NOMO-1 treated with DMSO at 0.1 percent for 48 hours (cell line): ENCODE data around the gene NUBPL.

Source experiments
- DNase-seq: peaks from one replicate; lab custom pipeline; 2025; ENCODE audit not compliant: unreplicated experiment; lab: John Stamatoyannopoulos, UW

The NUBPL gene, protein sequence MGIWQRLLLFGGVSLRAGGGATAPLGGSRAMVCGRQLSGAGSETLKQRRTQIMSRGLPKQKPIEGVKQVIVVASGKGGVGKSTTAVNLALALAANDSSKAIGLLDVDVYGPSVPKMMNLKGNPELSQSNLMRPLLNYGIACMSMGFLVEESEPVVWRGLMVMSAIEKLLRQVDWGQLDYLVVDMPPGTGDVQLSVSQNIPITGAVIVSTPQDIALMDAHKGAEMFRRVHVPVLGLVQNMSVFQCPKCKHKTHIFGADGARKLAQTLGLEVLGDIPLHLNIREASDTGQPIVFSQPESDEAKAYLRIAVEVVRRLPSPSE

DNA sequence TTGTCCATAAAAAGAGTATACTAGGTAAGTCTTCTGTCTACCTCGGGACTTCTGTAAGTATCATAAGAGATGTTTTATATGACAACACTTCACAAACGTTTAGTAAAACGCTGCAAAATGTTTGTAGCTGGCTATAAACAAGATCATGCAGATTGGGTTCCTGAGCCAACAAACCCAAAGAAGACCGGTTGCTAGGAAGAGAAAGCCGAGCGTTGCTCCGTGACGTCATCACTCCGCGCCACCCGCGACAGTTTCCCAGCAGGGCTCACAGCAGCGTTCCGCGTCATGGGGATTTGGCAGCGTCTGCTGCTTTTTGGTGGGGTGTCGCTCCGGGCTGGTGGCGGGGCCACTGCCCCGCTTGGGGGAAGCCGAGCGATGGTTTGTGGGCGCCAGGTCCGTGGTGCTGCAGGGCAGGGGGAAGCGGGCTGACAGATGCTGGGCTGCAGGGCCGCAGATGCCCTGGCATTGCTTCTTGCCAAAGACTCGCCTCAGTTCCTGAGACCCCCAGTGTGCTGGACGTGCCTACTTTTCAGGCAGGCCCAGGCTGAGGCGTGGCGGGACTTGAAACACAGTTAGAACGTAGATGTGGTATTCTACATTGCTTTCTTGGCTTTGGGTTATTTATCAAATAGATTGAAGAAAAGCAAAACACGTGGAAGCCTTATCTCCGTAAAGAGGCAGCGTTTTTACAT is at the start of gene NUBPL:
Gene NUBPL (plus strand): TSS at position 250 of the 692 bp plus-strand sequence. CDS start 36 bp downstream, at position 286.
- peak; percentile 88 for DNase-seq

DNA sequence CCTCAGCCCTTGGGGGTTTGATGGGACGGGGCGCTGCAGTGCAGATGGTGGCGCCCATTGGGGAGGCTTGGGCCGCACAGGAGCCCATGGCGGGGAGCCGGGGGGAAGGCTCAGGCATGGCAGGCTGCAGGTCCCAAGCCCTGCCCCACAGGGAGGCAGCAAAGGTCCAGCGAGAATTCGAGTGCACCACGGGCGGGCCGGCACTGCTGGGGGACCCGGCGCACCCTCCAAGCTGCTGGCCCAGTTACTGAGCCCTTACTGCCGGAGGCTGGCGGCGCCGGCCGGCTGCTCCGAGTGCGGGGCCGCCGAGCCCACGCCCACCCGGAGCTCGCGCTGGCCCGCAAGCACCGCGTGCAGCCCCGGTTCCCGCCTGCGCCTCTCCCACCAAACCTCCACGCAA is 34.1 kb upstream of the NUBPL start:
- DNase-seq, result no peak

- DNase-seq, result no peak
Observed at GRCh38 chr14:31527546-31527945, 33.7 kb upstream of the NUBPL start.

DNA sequence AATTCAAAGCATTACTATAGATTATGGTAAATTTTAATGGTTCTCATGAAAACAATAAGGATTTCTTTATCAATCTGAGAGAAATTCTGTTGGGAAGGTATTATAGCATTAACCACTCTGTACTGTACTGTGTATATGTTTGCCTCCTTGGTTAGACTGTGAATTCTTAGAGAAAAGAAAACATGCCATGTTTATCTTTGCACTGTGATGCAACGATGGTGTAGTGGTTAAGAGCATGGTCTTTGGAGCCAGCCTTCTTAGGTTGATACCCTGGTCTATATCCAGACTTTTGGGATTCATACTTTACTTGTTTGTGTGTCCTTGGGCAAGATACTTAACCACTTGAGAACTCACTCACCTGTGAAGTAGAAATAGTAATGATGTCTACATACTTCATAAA is 32.2 kb upstream of the NUBPL start:
- DNase-seq, result no peak

DNA sequence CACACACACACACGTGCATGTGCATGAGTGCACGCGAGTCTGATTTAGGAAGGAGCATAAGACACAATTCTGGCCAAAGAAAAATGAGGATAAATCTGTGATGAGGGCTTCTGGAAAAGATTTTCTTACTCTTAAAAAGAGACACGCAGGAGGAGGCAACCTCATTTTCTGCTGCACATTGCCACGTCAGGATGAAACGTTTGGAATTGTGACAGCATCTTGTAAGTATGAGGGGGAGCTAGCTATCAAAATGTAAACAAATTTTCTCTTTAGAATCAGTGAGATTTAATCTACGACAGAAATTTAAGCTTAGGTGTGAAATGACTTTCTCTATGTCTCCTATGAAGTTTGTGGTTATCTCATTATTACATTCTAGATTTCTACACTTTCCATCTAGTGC is 31.1 kb upstream of the NUBPL start:
- no peak for DNase-seq

GRCh38 chr14:31536201-31536960 is 24.8 kb upstream of the NUBPL start:
- no peak for DNase-seq

DNA sequence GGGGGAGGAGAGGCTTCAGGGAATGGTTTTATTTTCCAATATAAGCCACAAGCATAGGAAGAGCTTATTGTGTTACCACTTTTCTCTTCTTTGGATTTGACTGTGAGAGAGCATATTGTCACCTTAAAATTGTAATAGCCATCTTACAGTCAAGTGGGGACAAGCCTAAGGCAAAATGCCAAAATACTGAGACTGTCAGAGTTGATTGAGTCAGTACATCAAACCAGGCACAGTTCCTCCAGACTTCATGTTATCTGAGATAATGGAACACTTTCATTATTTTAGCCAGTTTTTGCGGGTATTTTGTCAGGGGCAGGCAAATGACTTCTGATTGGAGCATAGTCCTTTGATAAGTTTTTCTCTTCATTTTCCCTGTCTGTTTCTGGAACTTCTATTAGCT is 19.5 kb upstream of the NUBPL start:
- no peak for DNase-seq

DNA sequence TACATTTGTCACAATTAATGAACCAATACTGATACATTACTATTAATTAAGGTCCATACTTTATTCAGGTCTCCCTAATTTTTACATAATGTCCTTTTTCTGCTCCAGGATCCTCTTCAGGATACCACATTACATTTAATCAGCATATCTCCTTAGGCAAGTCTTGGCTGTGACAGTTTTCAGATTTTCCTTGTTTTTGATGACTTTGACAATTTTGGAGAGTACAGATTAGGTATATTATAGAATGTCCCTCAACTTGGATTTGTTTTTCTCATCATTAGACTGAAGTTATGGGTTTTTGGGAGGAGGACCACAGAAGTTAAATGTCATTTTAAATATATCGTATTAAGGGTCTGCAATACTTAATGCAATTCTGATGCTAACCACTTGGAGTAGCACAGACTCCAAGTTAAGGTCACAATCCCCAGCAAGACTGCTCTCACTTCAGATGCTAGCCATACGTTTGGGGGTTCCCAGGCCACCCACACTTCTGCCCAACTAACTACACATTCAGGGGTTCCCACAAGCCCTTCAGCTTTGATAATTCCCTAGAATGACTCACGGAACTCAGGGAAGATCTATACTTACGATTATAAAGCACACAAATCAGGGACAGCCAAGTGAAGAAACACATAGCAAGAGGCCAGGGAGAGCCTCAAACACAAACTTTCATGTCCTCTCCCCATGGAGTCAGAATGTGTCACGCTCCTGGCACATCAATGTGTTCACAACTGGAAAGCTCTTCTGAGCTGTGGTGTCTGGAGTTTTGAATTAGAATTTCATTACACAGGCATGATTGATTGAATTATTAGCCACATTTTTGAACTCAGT is 17.0 kb upstream of the NUBPL start:
- no peak for DNase-seq

DNA sequence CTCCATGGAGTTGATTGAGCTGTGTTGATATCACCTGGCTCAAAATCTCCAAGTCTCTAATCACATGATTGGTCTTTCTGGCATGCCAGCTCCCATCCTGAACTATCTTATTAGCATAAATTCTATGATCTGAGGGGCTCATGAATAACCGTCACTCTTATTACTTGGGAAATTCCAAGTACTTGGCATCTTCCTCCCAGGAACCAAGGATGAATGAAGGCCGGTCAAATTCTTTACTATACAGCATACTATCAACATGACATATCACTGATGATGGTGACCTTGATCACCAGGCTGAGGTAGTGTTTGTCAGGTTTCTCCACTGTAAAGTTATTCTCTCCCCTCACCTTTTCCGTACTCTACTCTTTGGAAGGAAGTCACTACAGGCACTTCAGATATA is 16.4 kb upstream of the NUBPL start:
- DNase-seq, result no peak

DNA sequence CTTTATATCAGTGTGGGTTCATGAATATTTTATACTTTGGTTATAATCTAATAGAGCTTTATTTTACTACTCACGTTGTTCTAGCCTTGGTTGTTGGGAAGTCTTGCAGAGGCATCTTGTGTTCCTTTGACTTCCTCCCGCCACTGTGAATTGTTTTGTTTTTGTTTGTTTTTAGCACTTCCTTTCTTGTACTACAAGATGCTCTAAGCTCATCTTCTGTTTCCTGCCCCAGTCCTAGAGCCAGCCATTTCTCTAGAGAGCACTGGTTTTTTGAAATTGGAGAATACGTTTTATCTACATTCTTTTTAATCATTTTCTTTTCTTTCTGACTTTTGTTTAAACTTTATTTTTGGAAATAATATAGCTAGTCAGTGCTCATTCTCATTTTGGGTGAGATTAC is 15.9 kb upstream of the NUBPL start:
- no peak for DNase-seq

DNA sequence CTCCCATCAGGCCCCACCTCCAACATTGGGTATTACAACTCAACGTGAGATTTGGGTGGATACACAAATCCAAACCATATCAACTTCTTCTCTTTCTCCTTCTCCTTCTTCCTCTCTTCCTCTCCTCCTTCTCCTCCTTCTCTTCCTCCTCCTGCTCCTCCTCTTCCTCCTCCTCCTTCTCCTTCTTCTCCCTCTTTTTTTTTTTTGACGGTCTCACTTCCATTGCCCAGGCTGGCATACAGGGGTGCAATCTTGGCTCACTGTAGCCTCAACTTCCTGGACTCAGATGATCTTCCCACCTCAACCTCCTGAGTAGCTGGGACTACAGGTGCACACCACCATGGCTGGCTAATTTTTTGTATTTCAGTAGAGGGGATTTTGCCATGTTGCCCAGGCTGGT is 11.4 kb upstream of the NUBPL start:
- DNase-seq, result no peak

DNA sequence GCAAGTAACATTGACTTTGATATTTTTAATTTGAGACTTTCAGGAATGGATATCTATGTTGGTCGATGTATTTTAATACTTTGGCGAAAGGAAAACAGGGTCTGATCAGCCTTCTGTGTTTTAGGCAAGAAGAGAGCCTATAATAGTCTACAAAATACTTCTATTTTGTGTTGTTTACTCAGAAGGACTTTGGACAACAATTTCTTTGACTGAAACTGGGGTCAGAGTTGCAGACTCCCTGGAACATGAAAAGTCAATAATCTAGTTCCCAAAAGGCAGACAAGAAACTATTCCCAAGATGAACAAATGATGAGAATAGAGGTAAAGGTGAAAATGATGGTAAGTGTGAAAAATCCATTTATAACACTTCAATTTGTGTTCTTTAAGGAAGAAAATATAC is 10.6 kb upstream of the NUBPL start:
- DNase-seq, result no peak

- DNase-seq, result no peak
Observed at GRCh38 chr14:31556191-31556590, 5.0 kb upstream of the NUBPL start.

GRCh38 chr14:31559939-31560338 is 1.3 kb upstream of the NUBPL start:
- DNase-seq, result peak; percentile 22

DNA sequence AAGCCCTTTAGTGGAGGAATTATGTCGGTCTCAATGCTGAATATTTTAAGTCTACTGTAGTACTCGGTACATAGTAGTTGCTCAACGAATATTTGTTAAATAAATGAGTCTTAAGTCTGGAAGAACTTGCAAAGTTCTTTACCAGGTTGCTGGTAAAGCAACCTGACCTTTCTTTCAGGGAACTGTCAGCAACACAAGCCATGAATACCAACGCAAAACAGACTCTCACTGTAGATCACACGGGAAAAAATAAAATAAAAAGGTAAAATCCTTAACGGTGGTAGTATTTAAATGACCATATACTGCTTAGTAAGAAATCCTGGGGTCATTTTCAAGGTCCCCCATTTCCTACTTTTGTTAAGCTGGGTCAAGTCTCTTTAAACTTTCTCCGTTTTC is 447 bp upstream of the NUBPL start:
- DNase-seq, result no peak

GRCh38 chr14:31564194-31564593 is 3.0 kb downstream of the NUBPL start:
- DNase-seq, result no peak

- DNase-seq, result no peak
Observed at GRCh38 chr14:31566456-31566855, 5.3 kb downstream of the NUBPL start.

GRCh38 chr14:31567655-31568054 is 6.5 kb downstream of the NUBPL start:
- no peak for DNase-seq

DNA sequence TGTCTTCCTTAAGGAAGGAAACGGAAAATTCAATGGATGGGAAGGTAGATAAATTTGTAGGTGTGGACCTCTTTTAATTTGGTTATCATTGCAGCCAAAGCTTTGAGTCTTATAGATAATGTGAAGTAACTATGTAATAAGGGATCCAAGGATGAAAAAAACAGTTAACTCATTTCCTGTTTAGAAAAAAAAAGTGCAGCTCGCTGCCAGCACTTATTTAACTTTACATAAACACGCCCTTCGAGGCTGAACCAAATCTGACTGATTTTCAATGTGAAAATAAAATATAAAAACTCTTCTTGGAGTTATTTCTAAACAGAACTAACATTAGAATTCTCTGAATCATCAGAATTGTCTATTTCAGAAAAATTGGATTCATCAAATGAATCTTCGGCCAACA is 7.0 kb downstream of the NUBPL start:
- no peak for DNase-seq

GRCh38 chr14:31568671-31569070 is 7.5 kb downstream of the NUBPL start:
- peak; percentile 41 for DNase-seq

- no peak for DNase-seq
Observed at GRCh38 chr14:31572955-31573354, 11.8 kb downstream of the NUBPL start.
